ENCODE measurements around the gene IDUA. TPM values are rescaled to one million over a fixed set of nuclear protein-coding genes. Genes with fewer than 3 reads are reported as not detected.
"Not testable (repeated sequence)": the region's sequence is repeated elsewhere in the genome, so short reads cannot be mapped to it uniquely, and the experiment has no call there.

The IDUA gene
- total RNA-seq = 10 to 100 TPM; 29.7 to 45.7 (median 33.4) TPM
- long read RNA-seq, donor 1, transcript IDUA-201 (14 exons, 2,163 nt) = major isoform, 7 of 38 reads
- long read RNA-seq, donor 1, partial matches to known transcripts = 12 of 38 reads
- long read RNA-seq, donor 1, other reads (novel, unspliced or antisense) = 19 of 38 reads
- long read RNA-seq, donor 2, partial matches to known transcripts = 0 of 1 reads
- long read RNA-seq, donor 2, other reads (novel, unspliced or antisense) = 0 of 1 reads

DNA sequence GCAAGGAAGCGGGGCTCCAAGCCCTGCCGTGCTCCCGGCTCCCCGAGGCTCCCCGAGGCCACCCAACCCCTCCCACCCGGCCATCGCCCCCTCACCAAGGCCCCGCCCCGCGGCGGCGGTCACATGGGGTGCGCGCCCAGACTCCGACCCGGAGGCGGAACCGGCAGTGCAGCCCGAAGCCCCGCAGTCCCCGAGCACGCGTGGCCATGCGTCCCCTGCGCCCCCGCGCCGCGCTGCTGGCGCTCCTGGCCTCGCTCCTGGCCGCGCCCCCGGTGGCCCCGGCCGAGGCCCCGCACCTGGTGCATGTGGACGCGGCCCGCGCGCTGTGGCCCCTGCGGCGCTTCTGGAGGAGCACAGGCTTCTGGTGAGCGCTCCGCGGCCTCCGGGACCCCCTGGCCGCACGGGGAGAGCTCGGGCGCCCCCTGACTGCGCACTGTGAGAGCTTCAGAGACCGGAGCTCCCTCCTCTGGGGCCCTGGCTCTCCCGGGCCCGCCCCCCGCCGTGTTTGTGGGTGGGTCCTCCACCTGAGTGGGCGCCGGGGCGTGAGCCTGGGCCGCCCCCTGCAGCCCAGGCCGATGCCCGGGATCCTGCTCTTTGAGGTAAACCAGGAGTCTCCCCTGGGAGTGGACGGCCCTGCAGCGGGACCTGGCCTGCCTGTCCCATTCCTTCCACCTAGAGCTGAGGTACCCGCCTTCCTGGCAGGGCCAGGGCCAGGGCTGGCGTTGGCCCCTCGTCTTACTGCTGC is at the start of gene IDUA:
Gene IDUA (plus strand): TSS at position 166 of the 745 bp plus-strand sequence. CDS start 41 bp downstream, at position 207.
- Histone ChIP-seq H3K9me3 (no peaks in the 10 kb centered on the region), H3K36me3 (ENCODE audit: low read depth) (no peaks in the 10 kb centered on the region), H3K4me3 (peak within 1 kb of the TSS; percentile 40), H3K4me1 (ENCODE audit: low read depth) (peaks cover 21% of the 10 kb centered on the region)
- TF ChIP-seq, protein P1, sequence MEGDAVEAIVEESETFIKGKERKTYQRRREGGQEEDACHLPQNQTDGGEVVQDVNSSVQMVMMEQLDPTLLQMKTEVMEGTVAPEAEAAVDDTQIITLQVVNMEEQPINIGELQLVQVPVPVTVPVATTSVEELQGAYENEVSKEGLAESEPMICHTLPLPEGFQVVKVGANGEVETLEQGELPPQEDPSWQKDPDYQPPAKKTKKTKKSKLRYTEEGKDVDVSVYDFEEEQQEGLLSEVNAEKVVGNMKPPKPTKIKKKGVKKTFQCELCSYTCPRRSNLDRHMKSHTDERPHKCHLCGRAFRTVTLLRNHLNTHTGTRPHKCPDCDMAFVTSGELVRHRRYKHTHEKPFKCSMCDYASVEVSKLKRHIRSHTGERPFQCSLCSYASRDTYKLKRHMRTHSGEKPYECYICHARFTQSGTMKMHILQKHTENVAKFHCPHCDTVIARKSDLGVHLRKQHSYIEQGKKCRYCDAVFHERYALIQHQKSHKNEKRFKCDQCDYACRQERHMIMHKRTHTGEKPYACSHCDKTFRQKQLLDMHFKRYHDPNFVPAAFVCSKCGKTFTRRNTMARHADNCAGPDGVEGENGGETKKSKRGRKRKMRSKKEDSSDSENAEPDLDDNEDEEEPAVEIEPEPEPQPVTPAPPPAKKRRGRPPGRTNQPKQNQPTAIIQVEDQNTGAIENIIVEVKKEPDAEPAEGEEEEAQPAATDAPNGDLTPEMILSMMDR (IDR thresholded peaks at IDR 0.05) = no peak
- DNase-seq (peak; percentile 89 to 92 (median 91)), ATAC-seq (peak; percentile 85)
- intact Hi-C loops (cut with DNase I, micrococcal nuclease) = no loop called here

DNA sequence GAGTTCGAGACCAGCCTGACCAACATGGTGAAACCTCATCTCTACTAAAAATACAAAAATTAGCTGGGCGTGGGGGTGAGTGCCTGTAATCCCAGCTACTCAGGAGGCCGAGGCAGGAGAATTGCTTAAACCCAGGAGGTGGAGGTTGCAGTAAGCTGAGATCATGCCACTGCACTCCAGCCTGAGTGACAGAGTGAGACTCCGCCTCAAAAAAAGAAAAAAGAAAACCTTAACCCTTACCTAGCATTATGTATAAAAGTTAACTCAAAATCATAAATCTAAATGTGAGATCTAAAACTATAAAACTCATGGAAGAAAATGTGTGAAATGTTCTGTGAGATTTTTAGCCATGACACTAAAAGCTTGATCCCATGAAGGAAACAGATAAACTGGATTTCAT is 47.3 kb upstream of the IDUA start:
- H3K4me3 ChIP-seq; intact Hi-C loops (cut with DNase I, micrococcal nuclease); H3K4me1 ChIP-seq (ENCODE audit: low read depth); H3K9me3 ChIP-seq; H3K36me3 ChIP-seq (ENCODE audit: low read depth); ATAC-seq; DNase-seq: not testable (repeated sequence)

DNA sequence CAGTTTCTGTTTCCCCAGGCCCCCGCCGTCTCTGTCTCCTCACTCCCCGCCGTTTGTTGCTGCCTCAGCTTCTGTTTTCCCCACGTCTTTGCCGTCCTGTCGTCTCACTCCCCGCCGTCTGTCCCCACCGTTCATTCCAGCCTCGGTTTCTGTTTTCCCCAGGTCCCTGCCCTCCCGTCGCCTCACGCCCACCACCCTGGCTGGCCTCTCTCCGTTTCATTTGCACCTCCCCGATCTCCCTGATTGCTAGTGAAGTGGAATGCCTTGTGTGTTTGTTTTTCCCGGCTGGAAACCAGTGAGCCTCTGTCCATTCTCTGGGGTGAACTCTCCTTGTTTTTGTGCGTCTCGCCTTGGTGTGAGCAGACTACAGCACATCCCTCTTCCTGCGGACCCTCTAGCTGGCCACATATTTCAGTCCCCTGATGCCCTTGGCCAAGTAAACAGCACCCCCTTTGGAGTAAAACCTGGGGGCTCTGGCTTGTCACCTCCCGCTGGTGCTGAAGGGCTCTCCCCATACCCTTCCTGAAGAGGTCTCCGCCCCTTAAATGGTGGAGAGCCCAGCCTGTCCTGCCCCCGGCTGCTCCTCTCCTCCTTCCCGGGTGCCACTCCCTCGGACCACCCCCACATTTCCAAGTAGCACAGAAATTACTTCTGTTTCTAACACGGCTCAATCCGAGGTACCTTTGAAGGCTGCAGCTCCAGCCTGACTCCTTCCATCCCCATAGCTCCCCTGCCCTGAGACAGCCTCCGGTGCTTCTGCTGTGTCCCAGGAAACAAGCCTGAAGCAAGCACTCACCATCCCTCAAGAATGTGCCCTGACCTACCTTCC is 41.4 kb upstream of the IDUA start:
- no peaks in the 10 kb centered on the region for H3K36me3 ChIP-seq (ENCODE audit: low read depth)
- intact Hi-C loops (cut with DNase I, micrococcal nuclease) = no loop called here
- no peaks in the 10 kb centered on the region for H3K9me3 ChIP-seq
- H3K4me1 ChIP-seq (ENCODE audit: low read depth) = no peaks in the 10 kb centered on the region
- TF ChIP-seq, protein P1 (IDR thresholded peaks at IDR 0.05) = no peak
- DNase-seq (peak in 1 of 3 donors; percentile 22), ATAC-seq (no peak)
- no peak overlapping the region for H3K4me3 ChIP-seq

DNA sequence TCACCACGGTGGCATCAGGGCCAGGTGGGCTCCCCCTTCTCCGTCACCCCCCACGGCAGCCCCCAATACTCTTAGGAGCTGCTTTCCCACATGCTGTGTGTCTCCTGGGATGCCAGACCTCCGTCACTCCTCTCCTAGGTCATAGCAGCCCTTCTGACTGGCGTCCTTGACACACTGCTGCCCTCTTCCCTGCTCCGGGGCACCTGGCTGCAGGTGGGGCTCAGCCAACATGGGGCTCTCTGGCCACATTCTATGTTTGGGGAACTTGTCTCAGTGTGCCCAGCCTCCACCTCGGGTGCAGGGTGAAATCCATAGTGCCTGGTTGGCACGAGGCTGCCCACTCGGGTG is 40.8 kb upstream of the IDUA start:
- TF ChIP-seq, protein P1 (IDR thresholded peaks at IDR 0.05) = no peak
- ATAC-seq (no peak), DNase-seq (no peak)
- H3K4me3 ChIP-seq = no peak overlapping the region
- H3K36me3 ChIP-seq (ENCODE audit: low read depth) = no peaks in the 10 kb centered on the region
- no peaks in the 10 kb centered on the region for H3K9me3 ChIP-seq
- intact Hi-C loops (cut with DNase I, micrococcal nuclease) = no loop called here
- no peaks in the 10 kb centered on the region for H3K4me1 ChIP-seq (ENCODE audit: low read depth)

DNA sequence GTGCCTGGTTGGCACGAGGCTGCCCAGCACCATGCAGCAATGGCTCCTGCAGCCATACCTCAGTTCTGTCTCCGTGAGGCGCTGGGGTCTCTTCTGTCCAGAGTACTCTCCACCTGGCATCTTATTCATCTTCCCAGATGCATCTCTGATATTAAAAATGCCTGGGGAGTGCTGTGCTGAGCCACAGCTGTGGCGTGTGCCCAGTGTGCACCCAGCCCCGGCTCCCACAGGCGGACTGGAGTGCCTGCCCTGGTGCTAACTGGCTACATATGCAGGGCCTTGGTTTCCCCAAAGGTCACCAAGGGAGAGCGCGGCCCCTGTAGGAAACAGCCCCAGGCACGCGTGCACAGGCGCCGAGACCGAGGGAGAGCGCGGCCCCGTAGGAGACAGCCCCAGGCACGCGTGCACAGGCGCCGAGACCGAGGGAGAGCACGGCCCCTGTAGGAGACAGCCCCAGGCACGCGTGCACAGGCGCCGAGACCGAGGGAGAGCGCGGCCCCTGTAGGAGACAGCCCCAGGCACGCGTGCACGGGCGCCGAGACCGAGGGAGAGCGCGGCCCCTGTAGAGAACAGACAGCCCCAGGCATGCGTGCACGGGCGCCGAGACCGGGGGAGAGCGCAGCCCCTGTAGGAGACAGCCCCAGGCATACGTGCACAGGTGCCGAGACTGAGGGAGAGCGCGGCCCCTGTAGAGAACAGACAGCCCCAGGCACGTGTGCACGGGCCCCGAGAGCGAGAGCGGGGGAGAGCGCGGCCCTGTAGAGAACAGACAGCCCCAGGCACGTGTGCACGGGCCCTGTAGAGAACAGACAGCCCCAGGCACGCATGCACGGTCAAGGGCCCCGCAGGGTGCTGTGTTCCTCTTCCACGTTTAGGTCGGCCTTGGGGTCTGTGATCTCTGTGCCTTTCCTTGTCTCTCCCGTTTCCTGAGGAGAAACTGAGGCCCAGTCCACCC is 40.0 kb upstream of the IDUA start:
- TF ChIP-seq, protein P1 (IDR thresholded peaks at IDR 0.05) = no peak
- Histone ChIP-seq H3K9me3 (no peaks in the 10 kb centered on the region), H3K4me3 (no peak overlapping the region), H3K4me1 (ENCODE audit: low read depth) (no peaks in the 10 kb centered on the region), H3K36me3 (ENCODE audit: low read depth) (no peaks in the 10 kb centered on the region)
- ATAC-seq (no peak), DNase-seq (peak in 2 of 3 donors; percentile 10 to 37)
- intact Hi-C loops (cut with DNase I, micrococcal nuclease) = no loop called here
